Liver (tissue), 9 donors: Measurements from ENCODE around the gene FNBP1L. TPM values are rescaled to one million over a fixed set of nuclear protein-coding genes. Genes with fewer than 3 reads are reported as not detected.

Experiments
- DNase-seq: peaks from one replicate; pipeline ENCODE4 v3.0.0-alpha.2; 2017; ENCODE audit warnings: low spot score
- H3K27ac ChIP-seq, 2 donors: one replicate each; pipeline ENCODE4 v1.7.0; 2013; ENCODE audit warnings: inconsistent platforms in 2 of 2, low read length in 2 of 2, control low read depth in 1 of 2, low read depth in 1 of 2, mild to moderate bottlenecking in 1 of 2
- H3K27me3 ChIP-seq, 4 donors: one replicate each; pipeline versions ENCODE4 v1.6.1 to v1.7.0; 2013; ENCODE audit warnings: low read length in 3 of 4, inconsistent platforms in 1 of 4, mild to moderate bottlenecking in 1 of 4, moderate library complexity in 1 of 4; ENCODE audit not compliant: control insufficient read depth in 4 of 4, insufficient read depth in 4 of 4
- H3K36me3 ChIP-seq, 4 donors: one replicate each; pipeline versions ENCODE4 v1.6.1 to v1.7.0; 2013; ENCODE audit warnings: low read length in 3 of 4, mild to moderate bottlenecking in 3 of 4, low read depth in 1 of 4, moderate library complexity in 1 of 4; ENCODE audit not compliant: control insufficient read depth in 4 of 4, insufficient read depth in 3 of 4
- H3K4me1 ChIP-seq, 4 donors: one replicate each; pipeline versions ENCODE4 v1.6.1 to v1.7.0; 2013; ENCODE audit warnings: low read length in 3 of 4, mild to moderate bottlenecking in 3 of 4, moderate library complexity in 1 of 4; ENCODE audit not compliant: control insufficient read depth in 4 of 4, insufficient read depth in 4 of 4
- H3K4me3 ChIP-seq, 3 donors: one replicate each; pipeline versions ENCODE4 v1.6.1 to v1.7.0; 2013; ENCODE audit warnings: low read length in 3 of 3, control low read depth in 1 of 3, low read depth in 1 of 3, mild to moderate bottlenecking in 1 of 3
- H3K9ac ChIP-seq, 2 donors: one replicate each; pipeline ENCODE4 v1.7.0; 2013; ENCODE audit warnings: low read length in 2 of 2, mild to moderate bottlenecking in 2 of 2, moderate library complexity in 2 of 2, control low read depth in 1 of 2, low read depth in 1 of 2
- H3K9me3 ChIP-seq, 4 donors: one replicate each; pipeline versions ENCODE4 v1.6.1 to v1.7.0; 2013; ENCODE audit warnings: low read length in 3 of 4; ENCODE audit not compliant: control insufficient read depth in 4 of 4
- ATF3 ChIP-seq: IDR thresholded peaks from 2 replicates; pipeline ENCODE4 v1.6.1; 2016; ENCODE audit warnings: antibody characterized with exemption
- CTCF ChIP-seq: fragments of 150-350 bp; IDR thresholded peaks from 2 replicates; pipeline ENCODE4 v1.5.1; 2017; ENCODE audit warnings: improper control_type of control experiment, low read depth, low read length; ENCODE audit not compliant: missing input control
- FOXA1 ChIP-seq: IDR thresholded peaks from 2 replicates; pipeline ENCODE4 v1.6.1; 2016; ENCODE audit warnings: antibody characterized with exemption
- FOXA2 ChIP-seq: IDR thresholded peaks from 2 replicates; pipeline ENCODE4 v1.6.1; 2016; ENCODE audit warnings: antibody characterized with exemption
- GABPA ChIP-seq, 2 donors: IDR thresholded peaks in 1 of 2; conservative IDR thresholded peaks in 1 of 2; 2 replicates each; pipeline ENCODE4 v1.6.1; 2016; ENCODE audit warnings: antibody characterized with exemption in 2 of 2, mild to moderate bottlenecking in 1 of 2, moderate library complexity in 1 of 2
- HNF4A ChIP-seq, 2 donors: conservative IDR thresholded peaks; 2 replicates each; pipeline ENCODE4 v1.6.1; 2016; ENCODE audit warnings: antibody characterized with exemption in 2 of 2, mild to moderate bottlenecking in 2 of 2
- JUND ChIP-seq, 2 donors: IDR thresholded peaks; 2 replicates each; pipeline ENCODE4 v1.6.1; 2016; ENCODE audit warnings: antibody characterized with exemption in 2 of 2
- MAX ChIP-seq: IDR thresholded peaks from 2 replicates; pipeline ENCODE4 v1.6.1; 2016; ENCODE audit warnings: antibody characterized with exemption
- NR2F2 ChIP-seq: IDR thresholded peaks from 2 replicates; pipeline ENCODE4 v1.6.1; 2016; ENCODE audit warnings: antibody characterized with exemption
- RAD21 ChIP-seq, 2 donors: IDR thresholded peaks; 2 replicates each; pipeline ENCODE4 v1.6.1; 2016; ENCODE audit warnings: antibody characterized with exemption in 2 of 2, mild to moderate bottlenecking in 2 of 2
- RXRA ChIP-seq, 2 donors: IDR thresholded peaks; 2 replicates each; pipeline ENCODE4 v1.6.1; 2017 to 2018; ENCODE audit warnings: antibody characterized with exemption in 2 of 2, mild to moderate bottlenecking in 1 of 2
- SP1 ChIP-seq: IDR thresholded peaks from 2 replicates; pipeline ENCODE4 v1.6.1; 2018; ENCODE audit warnings: antibody characterized with exemption, mild to moderate bottlenecking
- TAF1 ChIP-seq: conservative IDR thresholded peaks from 2 replicates; pipeline ENCODE4 v1.6.1; 2016; ENCODE audit warnings: antibody characterized with exemption, mild to moderate bottlenecking
- YY1 ChIP-seq: IDR thresholded peaks from 2 replicates; pipeline ENCODE4 v1.6.1; 2016; ENCODE audit warnings: antibody characterized with exemption, mild to moderate bottlenecking
- WGBS: extraction: QIAGEN DNeasy Blood & Tissue Kit; methylation state at CpG from one replicate; pipeline ENCODE4 v1.1.7; 2013; 5-methylcytosine and 5-hydroxymethylcytosine counted together
- polyA plus RNA-seq, 2 donors: library from polyadenylated mRNA; stranded (reverse) in 1 of 2; unstranded in 1 of 2; fragments of 200-250 nt in 1 of 2; fragments of >200 nt in 1 of 2; fragmentation: Nextera tagmentation in 1 of 2; extraction: Ambion mirVana in 1 of 2; gene quantifications; one replicate each; pipeline versions ENCODE4 v1.2.1 to v1.2.3, GENCODE V29; 2013 to 2015
- total RNA-seq, 2 donors: library from RNA; depleted of rRNA; stranded (reverse); fragments of >200 nt; gene quantifications; one replicate each; pipeline ENCODE4 v1.2.3, GENCODE V29; 2014
- TF ChIP-seq, protein P1 (sequence below): IDR thresholded peaks from 2 replicates; pipeline ENCODE4 v1.6.1; 2016; ENCODE audit warnings: antibody characterized with exemption, mild to moderate bottlenecking
- donor health status: healthy.
- donor health status: healthy.
- donor health status: healthy.
- donor health status: healthy.
- donor health status: healthy.

Gene FNBP1L
- total and polyA plus RNA-seq, 4 donors: 5.3 to 13.5 (median 8.9) TPM

DNA sequence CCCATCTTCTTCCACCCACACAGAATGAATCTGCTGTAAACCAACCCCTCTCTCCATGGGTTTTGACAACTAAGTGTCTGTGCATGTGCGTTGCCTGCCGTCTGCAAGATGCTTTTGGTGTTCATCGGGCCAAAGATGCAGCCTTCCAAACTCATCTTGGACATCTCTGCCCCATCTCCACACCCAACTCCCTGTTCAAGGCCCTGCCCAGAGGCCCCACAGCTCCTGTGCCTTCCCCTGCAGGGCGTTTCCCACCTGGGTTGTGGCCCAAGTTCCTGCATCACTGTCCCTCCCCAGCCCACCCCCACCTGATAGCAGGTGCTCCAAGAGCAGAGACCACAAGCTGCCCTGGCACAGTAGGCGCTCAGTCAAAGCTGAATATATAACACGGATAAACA lies 130.5 kb downstream of the FNBP1L start (continued):
- TF ChIP-seq CTCF (no peak), SP1 (no peak)

DNA sequence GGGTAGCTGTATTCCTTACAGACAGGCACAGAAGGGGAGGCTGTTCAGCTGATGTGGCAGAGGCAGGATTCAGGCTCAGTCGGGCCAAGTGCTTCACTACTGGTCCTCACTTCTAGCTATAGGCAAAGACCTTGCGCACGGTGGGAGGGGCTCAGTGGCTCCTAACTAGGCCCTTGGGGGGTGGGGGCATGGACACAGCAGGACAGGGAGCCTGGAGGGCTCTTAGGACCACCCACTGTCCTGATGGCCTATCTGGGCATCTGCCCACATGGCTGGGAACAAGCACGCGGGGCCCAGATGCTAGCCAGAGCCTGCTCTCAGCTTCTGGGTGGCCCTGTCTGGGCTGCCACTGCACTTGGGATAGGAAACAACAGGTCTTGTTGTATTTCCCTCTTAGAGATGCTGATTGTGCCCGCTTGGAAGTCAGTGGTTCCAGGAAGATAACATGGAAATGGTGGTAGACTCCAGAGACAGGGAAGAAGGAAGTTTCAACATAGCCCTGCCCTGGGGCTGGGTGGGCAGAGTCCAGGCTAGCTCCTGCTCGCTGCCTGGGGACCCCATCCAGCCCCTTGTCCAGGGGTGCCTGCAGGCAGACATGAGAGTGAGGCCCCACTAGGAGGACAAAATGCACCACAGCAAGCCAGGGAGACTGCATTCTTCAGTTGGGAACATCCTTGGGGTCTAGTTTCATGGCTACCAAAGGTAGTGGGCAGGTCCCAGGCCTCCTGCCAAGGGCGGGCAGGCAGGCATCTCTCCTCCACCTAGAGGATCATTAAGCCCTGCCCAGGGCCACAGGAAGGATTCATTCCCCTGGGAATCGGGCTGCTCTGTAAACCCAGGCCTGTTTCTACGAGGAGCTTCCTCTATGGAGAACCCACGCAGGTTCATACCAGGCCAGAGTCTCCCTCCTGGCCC lies 131.2 kb downstream of the FNBP1L start:
- Histone ChIP-seq H3K4me1 (peaks cover 5 to 23% (median 8%) of the 10 kb centered on the region in 4 donors), H3K36me3 (peaks cover 2 to 24% (median 19%) of the 10 kb centered on the region in 4 donors), H3K4me3 (no peak overlapping the region), H3K27ac (no peak overlapping the region), H3K9me3 (no peaks in the 10 kb centered on the region), H3K9ac (no peak overlapping the region), H3K27me3 (no peaks in the 10 kb centered on the region)
- TF ChIP-seq FOXA2 (no peak), RAD21 (IDR thresholded peaks at IDR 0.05) (no peak), TAF1 (no peak), JUND (IDR thresholded peaks at IDR 0.05) (no peak), GABPA (IDR thresholded peaks at IDR 0.05 in 1 of 2, conservative IDR thresholded peaks at IDR 0.05 in 1 of 2) (no peak), ATF3 (no peak), HNF4A (conservative IDR thresholded peaks at IDR 0.05) (no peak), RXRA (IDR thresholded peaks at IDR 0.05) (no peak), YY1 (no peak), CTCF (no peak), SP1 (no peak), NR2F2 (no peak), FOXA1 (no peak), MAX (no peak)
- TF ChIP-seq, protein P1, sequence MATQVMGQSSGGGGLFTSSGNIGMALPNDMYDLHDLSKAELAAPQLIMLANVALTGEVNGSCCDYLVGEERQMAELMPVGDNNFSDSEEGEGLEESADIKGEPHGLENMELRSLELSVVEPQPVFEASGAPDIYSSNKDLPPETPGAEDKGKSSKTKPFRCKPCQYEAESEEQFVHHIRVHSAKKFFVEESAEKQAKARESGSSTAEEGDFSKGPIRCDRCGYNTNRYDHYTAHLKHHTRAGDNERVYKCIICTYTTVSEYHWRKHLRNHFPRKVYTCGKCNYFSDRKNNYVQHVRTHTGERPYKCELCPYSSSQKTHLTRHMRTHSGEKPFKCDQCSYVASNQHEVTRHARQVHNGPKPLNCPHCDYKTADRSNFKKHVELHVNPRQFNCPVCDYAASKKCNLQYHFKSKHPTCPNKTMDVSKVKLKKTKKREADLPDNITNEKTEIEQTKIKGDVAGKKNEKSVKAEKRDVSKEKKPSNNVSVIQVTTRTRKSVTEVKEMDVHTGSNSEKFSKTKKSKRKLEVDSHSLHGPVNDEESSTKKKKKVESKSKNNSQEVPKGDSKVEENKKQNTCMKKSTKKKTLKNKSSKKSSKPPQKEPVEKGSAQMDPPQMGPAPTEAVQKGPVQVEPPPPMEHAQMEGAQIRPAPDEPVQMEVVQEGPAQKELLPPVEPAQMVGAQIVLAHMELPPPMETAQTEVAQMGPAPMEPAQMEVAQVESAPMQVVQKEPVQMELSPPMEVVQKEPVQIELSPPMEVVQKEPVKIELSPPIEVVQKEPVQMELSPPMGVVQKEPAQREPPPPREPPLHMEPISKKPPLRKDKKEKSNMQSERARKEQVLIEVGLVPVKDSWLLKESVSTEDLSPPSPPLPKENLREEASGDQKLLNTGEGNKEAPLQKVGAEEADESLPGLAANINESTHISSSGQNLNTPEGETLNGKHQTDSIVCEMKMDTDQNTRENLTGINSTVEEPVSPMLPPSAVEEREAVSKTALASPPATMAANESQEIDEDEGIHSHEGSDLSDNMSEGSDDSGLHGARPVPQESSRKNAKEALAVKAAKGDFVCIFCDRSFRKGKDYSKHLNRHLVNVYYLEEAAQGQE: no peak
- no peak for DNase-seq
- 95% methylated on average over 11 of the region's 11 CpGs for WGBS
